A549 (cell line): ENCODE data around the gene PTPN4.

ENCODE experiments used
- CBX2 ChIP-seq: fragments of 200-600 bp; sonication (generic); IDR thresholded peaks from 2 replicates; pipeline ENCODE4 v1.6.1; 2016; ENCODE audit warnings: low read depth, mild to moderate bottlenecking, borderline replicate concordance
- CBX8 ChIP-seq: fragments of 200-600 bp; sonication (generic); IDR thresholded peaks from 2 replicates; pipeline ENCODE4 v1.6.1; 2016
- CTCF ChIP-seq: fragments of >200 bp; sonication (Bioruptor Twin); formaldehyde crosslinking; IDR thresholded peaks from 3 replicates; pipeline ENCODE4 v1.5.1; 2016
- ELK1 ChIP-seq: fragments of 150-350 bp; IDR thresholded peaks from 2 replicates; pipeline ENCODE4 v1.6.1; 2014; ENCODE audit warnings: low read depth, mild to moderate bottlenecking, low read length
- EP300 ChIP-seq, 2 experiments: fragments of >200 bp; sonication (Bioruptor Twin); formaldehyde crosslinking; IDR thresholded peaks; 2 replicates in 1 of 2; 3 replicates in 1 of 2; pipeline ENCODE4 v1.6.1; 2016 to 2017
- JUNB ChIP-seq: fragments of >200 bp; sonication (Bioruptor Twin); formaldehyde crosslinking; IDR thresholded peaks from 2 replicates; pipeline ENCODE4 v1.6.1; 2016
- MAZ ChIP-seq: fragments of 150-350 bp; IDR thresholded peaks from 2 replicates; pipeline ENCODE4 v1.6.1; 2014; ENCODE audit warnings: antibody characterized with exemption, low read depth, low read length, borderline replicate concordance
- MYC ChIP-seq: IDR thresholded peaks from 2 replicates; pipeline ENCODE4 v1.6.1; 2012; ENCODE audit warnings: mild to moderate bottlenecking, inconsistent platforms, low read length, improper control_type of control experiment, borderline replicate concordance
- PBX3 ChIP-seq: IDR thresholded peaks from 2 replicates; pipeline ENCODE4 v1.6.1; 2012
- POLR2A ChIP-seq: IDR thresholded peaks from 2 replicates; pipeline ENCODE4 v1.6.1; 2012; ENCODE audit warnings: mild to moderate bottlenecking, low read length
- RAD21 ChIP-seq, 2 experiments: fragments of >200 bp in 1 of 2; sonication (Bioruptor Twin) in 1 of 2; formaldehyde crosslinking in 1 of 2; IDR thresholded peaks in 1 of 2; conservative IDR thresholded peaks in 1 of 2; 2 replicates in 1 of 2; 3 replicates in 1 of 2; pipeline ENCODE4 v1.6.1; 2012 to 2018; ENCODE audit warnings: inconsistent platforms in 1 of 2
- TF ChIP-seq, protein P1 (sequence below): fragments of 250-450 bp; sonication (Bioruptor Pico); IDR thresholded peaks from 2 replicates; pipeline ENCODE4 v1.5.0; 2021; ENCODE audit warnings: mild to moderate bottlenecking, moderate library complexity, borderline replicate concordance
- TF ChIP-seq, protein P2 (sequence below): fragments of 200-600 bp; sonication (generic); IDR thresholded peaks from 2 replicates; pipeline ENCODE4 v1.6.1; 2016; ENCODE audit warnings: antibody characterized with exemption, mild to moderate bottlenecking, moderate library complexity

- TF ChIP-seq MYC (no peak), CTCF (no peak), JUNB (no peak), EP300 (IDR thresholded peaks at IDR 0.05) (no peak), POLR2A (no peak), RAD21 (conservative IDR thresholded peaks at IDR 0.05 in 1 of 2, IDR thresholded peaks at IDR 0.05 in 1 of 2) (no peak), CBX8 (no peak), CBX2 (no peak), MAZ (no peak), ELK1 (no peak), PBX3 (no peak)
- TF ChIP-seq, protein P1, sequence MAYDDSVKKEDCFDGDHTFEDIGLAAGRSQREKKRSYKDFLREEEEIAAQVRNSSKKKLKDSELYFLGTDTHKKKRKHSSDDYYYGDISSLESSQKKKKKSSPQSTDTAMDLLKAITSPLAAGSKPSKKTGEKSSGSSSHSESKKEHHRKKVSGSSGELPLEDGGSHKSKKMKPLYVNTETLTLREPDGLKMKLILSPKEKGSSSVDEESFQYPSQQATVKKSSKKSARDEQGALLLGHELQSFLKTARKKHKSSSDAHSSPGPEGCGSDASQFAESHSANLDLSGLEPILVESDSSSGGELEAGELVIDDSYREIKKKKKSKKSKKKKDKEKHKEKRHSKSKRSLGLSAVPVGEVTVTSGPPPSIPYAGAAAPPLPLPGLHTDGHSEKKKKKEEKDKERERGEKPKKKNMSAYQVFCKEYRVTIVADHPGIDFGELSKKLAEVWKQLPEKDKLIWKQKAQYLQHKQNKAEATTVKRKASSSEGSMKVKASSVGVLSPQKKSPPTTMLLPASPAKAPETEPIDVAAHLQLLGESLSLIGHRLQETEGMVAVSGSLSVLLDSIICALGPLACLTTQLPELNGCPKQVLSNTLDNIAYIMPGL (CRISPR knock-in tag), result no peak
- TF ChIP-seq, protein P2, sequence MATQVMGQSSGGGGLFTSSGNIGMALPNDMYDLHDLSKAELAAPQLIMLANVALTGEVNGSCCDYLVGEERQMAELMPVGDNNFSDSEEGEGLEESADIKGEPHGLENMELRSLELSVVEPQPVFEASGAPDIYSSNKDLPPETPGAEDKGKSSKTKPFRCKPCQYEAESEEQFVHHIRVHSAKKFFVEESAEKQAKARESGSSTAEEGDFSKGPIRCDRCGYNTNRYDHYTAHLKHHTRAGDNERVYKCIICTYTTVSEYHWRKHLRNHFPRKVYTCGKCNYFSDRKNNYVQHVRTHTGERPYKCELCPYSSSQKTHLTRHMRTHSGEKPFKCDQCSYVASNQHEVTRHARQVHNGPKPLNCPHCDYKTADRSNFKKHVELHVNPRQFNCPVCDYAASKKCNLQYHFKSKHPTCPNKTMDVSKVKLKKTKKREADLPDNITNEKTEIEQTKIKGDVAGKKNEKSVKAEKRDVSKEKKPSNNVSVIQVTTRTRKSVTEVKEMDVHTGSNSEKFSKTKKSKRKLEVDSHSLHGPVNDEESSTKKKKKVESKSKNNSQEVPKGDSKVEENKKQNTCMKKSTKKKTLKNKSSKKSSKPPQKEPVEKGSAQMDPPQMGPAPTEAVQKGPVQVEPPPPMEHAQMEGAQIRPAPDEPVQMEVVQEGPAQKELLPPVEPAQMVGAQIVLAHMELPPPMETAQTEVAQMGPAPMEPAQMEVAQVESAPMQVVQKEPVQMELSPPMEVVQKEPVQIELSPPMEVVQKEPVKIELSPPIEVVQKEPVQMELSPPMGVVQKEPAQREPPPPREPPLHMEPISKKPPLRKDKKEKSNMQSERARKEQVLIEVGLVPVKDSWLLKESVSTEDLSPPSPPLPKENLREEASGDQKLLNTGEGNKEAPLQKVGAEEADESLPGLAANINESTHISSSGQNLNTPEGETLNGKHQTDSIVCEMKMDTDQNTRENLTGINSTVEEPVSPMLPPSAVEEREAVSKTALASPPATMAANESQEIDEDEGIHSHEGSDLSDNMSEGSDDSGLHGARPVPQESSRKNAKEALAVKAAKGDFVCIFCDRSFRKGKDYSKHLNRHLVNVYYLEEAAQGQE, result no peak
Observed at GRCh38 chr2:119862127-119862889, 102.6 kb downstream of the PTPN4 start.
